Cardiac ventricle fibroblast (primary cell): ENCODE data around the gene DCAF7. TPM values are rescaled to one million over a fixed set of nuclear protein-coding genes. Genes with fewer than 3 reads are reported as not detected.

Experiments used
- total RNA-seq: library from RNA; depleted of rRNA; stranded (reverse); fragments of >200 nt; gene quantifications from 2 replicates; pipeline ENCODE4 v1.2.3, GENCODE V29; 2015

The DCAF7 gene, protein sequence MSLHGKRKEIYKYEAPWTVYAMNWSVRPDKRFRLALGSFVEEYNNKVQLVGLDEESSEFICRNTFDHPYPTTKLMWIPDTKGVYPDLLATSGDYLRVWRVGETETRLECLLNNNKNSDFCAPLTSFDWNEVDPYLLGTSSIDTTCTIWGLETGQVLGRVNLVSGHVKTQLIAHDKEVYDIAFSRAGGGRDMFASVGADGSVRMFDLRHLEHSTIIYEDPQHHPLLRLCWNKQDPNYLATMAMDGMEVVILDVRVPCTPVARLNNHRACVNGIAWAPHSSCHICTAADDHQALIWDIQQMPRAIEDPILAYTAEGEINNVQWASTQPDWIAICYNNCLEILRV
- total RNA-seq: 23.2 and 24.5 TPM in 2 replicates

GRCh38 chr17:63549946-63550816 lies at the start of gene DCAF7:
Gene DCAF7 (plus strand): TSS chr17:63550477. CDS start chr17:63550678, 201 bp downstream.

GRCh38 chr17:63523253-63523855 lies 26.9 kb upstream of the DCAF7 start, which contains the start of gene KCNH6:
Gene KCNH6 (plus strand): TSS chr17:63523358. CDS start chr17:63523414, 56 bp downstream.

DNA sequence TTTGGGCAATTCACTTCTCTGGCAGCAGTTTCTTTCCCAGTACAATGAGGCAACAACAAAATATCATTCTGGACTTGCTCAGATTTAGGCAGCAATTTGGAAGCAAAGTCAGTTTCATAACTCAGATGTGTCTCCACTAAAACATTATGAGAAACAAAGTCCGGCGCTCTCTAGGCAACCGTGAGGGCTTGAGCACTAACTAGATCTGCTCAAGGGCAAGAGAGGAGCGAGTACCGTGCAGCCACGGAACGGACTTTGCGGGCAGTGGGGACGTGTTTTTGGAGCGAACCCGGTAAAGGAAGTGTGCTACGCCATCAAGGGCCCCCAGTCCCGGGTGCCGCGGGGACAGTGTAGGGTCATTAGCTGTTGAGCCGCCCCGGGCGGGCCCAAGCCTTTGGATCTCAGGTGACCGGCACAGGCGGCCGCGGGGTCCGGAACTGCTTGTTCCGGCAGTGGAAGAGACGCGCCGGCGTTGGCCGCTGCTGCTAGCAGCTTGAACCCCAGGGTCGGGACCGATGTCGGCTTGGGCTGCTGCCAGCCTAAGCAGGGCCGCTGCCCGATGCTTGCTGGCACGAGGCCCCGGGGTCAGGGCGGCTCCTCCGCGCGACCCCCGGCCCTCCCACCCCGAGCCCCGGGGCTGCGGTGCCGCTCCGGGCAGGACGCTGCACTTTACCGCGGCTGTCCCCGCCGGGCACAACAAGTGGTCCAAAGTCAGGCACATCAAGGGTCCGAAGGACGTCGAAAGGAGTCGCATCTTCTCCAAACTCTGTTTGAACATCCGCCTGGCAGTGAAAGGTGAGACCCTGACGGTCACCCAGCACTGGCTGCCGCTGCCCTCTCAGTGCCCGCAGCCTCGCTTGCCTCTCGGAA lies 50.5 kb downstream of the DCAF7 start, which contains the start of gene TACO1:
Gene TACO1, plus strand, starts transcription at position 327 of the 870 bp plus-strand sequence. Its CDS starts 189 bp downstream, at position 516.

DNA sequence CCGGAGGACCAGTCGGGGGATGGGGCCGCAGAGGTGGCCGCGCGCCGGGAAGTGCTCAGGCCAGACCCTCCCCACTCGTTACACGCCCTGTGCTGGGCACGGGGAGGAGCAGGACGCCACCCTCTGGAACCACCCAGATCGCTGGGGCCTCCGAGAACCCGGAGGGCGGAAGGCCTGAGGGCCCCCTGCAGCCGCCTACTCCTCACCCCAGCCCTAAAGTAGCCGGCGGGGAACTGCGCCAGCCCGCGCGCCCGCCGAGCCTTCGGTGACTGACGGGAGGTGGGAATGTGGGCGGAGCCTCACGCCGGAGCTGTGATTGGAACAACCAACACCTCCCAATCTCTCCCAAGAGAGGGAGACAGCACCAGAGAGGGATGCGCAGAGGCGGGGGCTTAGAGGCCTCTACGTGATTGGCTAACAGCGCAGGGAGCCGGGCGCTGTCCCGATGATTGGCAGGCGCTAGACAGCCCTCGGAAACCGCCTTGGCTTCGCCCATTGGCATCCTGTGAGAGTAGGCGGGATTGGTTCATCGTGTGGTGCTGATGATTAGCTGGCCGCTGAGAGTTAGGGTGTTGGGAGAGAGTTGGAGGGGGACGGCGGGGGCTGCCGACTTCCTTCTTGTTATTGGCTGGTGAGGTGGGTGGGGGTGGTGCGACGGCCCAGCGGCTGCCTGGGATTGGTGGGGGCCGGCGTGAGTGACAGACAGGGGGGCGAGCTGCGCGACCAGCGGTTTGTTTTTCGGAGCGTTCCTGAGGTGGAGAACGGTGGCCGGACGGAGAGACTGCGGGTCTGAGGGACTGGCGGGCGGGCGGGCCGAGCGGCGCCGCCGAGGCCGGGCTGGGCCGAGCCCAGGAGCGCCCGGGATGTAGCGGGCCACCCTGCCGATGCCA lies 71.7 kb downstream of the DCAF7 start, which contains the start of gene MAP3K3:
Gene MAP3K3, plus strand, starts transcription at position 734 of the 890 bp plus-strand sequence. CDS start 343 bp downstream, outside the sequence.

Other genes starting within 250 kb of the DCAF7 start
- 21.0 and 26.1 TPM in 2 replicates for gene CYB561, start 104.2 kb upstream of the DCAF7 start, total RNA-seq
- gene ACE, start 73.4 kb upstream of the DCAF7 start, total RNA-seq: 119 and 130 TPM in 2 replicates
- not detected in 2 replicates for gene KCNH6, start 27.1 kb upstream of the DCAF7 start, total RNA-seq
- gene TACO1, start 50.4 kb downstream of the DCAF7 start, total RNA-seq: 10.7 and 13.4 TPM in 2 replicates
- 17.0 and 25.6 TPM in 2 replicates for gene MAP3K3, start 71.9 kb downstream of the DCAF7 start, total RNA-seq
- 20.4 and 23.7 TPM in 2 replicates for gene LIMD2, start 149.6 kb downstream of the DCAF7 start, total RNA-seq
- 12.0 and 14.9 TPM in 2 replicates for gene STRADA, start 191.3 kb downstream of the DCAF7 start, total RNA-seq
- 52.9 and 72.8 TPM in 2 replicates for gene CCDC47, start 223.1 kb downstream of the DCAF7 start, total RNA-seq
- gene DDX42, start 223.7 kb downstream of the DCAF7 start, total RNA-seq: 45.7 and 60.6 TPM in 2 replicates